Measurements from ENCODE around the gene CEP104. TPM values are rescaled to one million over a fixed set of nuclear protein-coding genes. Genes with fewer than 3 reads are reported as not detected.

CEP104 gene
- total RNA-seq, 2 donors from 2014 or later = 41.1 to 52.7 TPM

GRCh38 chr1:3891329-3891865, 34.4 kb upstream of the CEP104 start:
- intact Hi-C loops (cut with DNase I) = no loop called here
- Histone ChIP-seq H3K9ac (ENCODE audit: low read depth in 2 of 2, low read length in 2 of 2) (no peak overlapping the region), H3K36me3 (no peaks in the 10 kb centered on the region), H3K27me3 (no peaks in the 10 kb centered on the region), H3K27ac (peak overlapping the region; percentile 12), H3K4me3 (no peak overlapping the region), H3K9me3 (no peaks in the 10 kb centered on the region), H3K4me1 (no peaks in the 10 kb centered on the region)
- DNase-seq = no peak
- no peak for TF ChIP-seq CTCF (IDR thresholded peaks at IDR 0.05)

- DNase-seq = no peak
- H3K4me1 ChIP-seq = no peaks in the 10 kb centered on the region
- H3K9ac ChIP-seq (ENCODE audit: low read depth in 2 of 2, low read length in 2 of 2) = no peak overlapping the region
- H3K36me3 ChIP-seq = peaks cover 5% of the 10 kb centered on the region
- intact Hi-C loops (cut with DNase I) = no loop called here
- H3K27ac ChIP-seq = peak overlapping the region; percentile 12
- no peaks in the 10 kb centered on the region for H3K9me3 ChIP-seq
- H3K27me3 ChIP-seq = no peaks in the 10 kb centered on the region
- H3K4me3 ChIP-seq = no peak overlapping the region
- TF ChIP-seq CTCF (IDR thresholded peaks at IDR 0.05) = no peak
Observed at GRCh38 chr1:3890389-3891328, 33.6 kb upstream of the CEP104 start.

GRCh38 chr1:3889936-3890335, 32.9 kb upstream of the CEP104 start:
- Histone ChIP-seq H3K4me3 (no peak overlapping the region), H3K9me3 (no peaks in the 10 kb centered on the region), H3K27me3 (no peaks in the 10 kb centered on the region), H3K27ac (no peak overlapping the region), H3K9ac (ENCODE audit: low read depth in 2 of 2, low read length in 2 of 2) (no peak overlapping the region), H3K36me3 (peaks cover 5% of the 10 kb centered on the region), H3K4me1 (no peaks in the 10 kb centered on the region)
- DNase-seq = no peak
- no peak for TF ChIP-seq CTCF (IDR thresholded peaks at IDR 0.05)
- intact Hi-C loops (cut with DNase I) = no loop called here

GRCh38 chr1:3888301-3888700, 31.3 kb upstream of the CEP104 start:
- Histone ChIP-seq H3K9ac (ENCODE audit: low read depth in 2 of 2, low read length in 2 of 2) (no peak overlapping the region), H3K27me3 (no peaks in the 10 kb centered on the region), H3K27ac (no peak overlapping the region), H3K9me3 (no peaks in the 10 kb centered on the region), H3K4me3 (no peak overlapping the region), H3K4me1 (no peaks in the 10 kb centered on the region), H3K36me3 (peaks cover 5% of the 10 kb centered on the region)
- TF ChIP-seq CTCF (IDR thresholded peaks at IDR 0.05) = no peak
- DNase-seq = no peak
- intact Hi-C loops (cut with DNase I) = no loop called here

- Histone ChIP-seq H3K27ac (no peak overlapping the region), H3K36me3 (peaks cover 5% of the 10 kb centered on the region), H3K27me3 (no peaks in the 10 kb centered on the region), H3K9me3 (no peaks in the 10 kb centered on the region), H3K9ac (ENCODE audit: low read depth in 2 of 2, low read length in 2 of 2) (no peak overlapping the region), H3K4me1 (no peaks in the 10 kb centered on the region), H3K4me3 (no peak overlapping the region)
- DNase-seq = no peak
- no peak for TF ChIP-seq CTCF (IDR thresholded peaks at IDR 0.05)
- intact Hi-C loops (cut with DNase I) = no loop called here
Observed at GRCh38 chr1:3886691-3887090, 29.7 kb upstream of the CEP104 start.

Data from colonic mucosa (tissue), 4 donors.